ENCODE results near the gene FOLR1. TPM values are rescaled to one million over a fixed set of nuclear protein-coding genes. Genes with fewer than 3 reads are reported as not detected.
A peak's percentile ranks its signal among the peaks of the same experiment; 100 is the strongest.
"Not testable (repeated sequence)": the region's sequence is repeated elsewhere in the genome, so short reads cannot be mapped to it uniquely, and the experiment has no call there.

FOLR1 gene
- total RNA-seq, 1 experiment from 2014 or later, result 93.4 TPM

DNA sequence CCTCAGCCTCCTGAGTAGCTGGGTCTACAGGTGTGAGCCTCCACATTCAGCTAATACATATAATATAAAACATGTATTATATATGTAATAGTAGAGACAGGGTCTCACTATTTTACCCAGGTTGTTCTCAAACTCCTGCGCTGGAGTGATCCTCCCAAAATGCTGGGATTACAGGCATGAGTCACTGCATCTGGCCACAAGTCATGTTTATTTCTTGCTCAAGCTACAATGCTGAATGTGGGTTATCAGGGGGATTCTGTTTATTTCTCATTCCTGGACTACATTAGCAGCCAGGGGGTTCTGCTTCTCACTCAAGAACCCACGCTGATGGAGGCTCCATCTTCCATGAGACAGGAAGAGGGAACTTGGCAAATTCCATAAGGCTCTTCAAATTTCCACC, 31.6 kb upstream of the FOLR1 start:
- Mint-ChIP-seq H3K9me3 (ENCODE audit: unreplicated experiment) (peaks cover 26% of the 10 kb centered on the region), H3K4me1 (ENCODE audit: low read depth, unreplicated experiment) (peaks cover 14% of the 10 kb centered on the region), H3K27me3 (ENCODE audit: insufficient read depth, unreplicated experiment) (no peaks in the 10 kb centered on the region), H3K36me3 (ENCODE audit: insufficient read depth, unreplicated experiment) (no peaks in the 10 kb centered on the region), H3K27ac (ENCODE audit: unreplicated experiment) (no peak overlapping the region), H3K4me3 (ENCODE audit: unreplicated experiment) (no peak overlapping the region)
- no peak overlapping the region for H3K4me3 ChIP-seq (ENCODE audit: low read depth, low read length)
- H3K27me3 ChIP-seq (replicated peaks; ENCODE audit: control insufficient read depth, insufficient read depth, low read length), result no peaks in the 10 kb centered on the region
- no peaks in the 10 kb centered on the region for H3K36me3 ChIP-seq (ENCODE audit: control insufficient read depth, insufficient read depth, low read length)
- no TSS peak for BruUV-seq (replicated peaks)
- intact Hi-C loops (cut with micrococcal nuclease; ENCODE audit: unreplicated experiment), result no loop called here
- ChIA-PET CTCF (interaction anchor here (0.9 to 1.9 kb wide), 2 partner anchors 14 to 16 kb away, joined by 4 to 7 read pairs; no protein-coding TSS in a partner anchor), POLR2A (no interaction called here)
- no peak for DNase-seq
- TF ChIP-seq, protein P1, sequence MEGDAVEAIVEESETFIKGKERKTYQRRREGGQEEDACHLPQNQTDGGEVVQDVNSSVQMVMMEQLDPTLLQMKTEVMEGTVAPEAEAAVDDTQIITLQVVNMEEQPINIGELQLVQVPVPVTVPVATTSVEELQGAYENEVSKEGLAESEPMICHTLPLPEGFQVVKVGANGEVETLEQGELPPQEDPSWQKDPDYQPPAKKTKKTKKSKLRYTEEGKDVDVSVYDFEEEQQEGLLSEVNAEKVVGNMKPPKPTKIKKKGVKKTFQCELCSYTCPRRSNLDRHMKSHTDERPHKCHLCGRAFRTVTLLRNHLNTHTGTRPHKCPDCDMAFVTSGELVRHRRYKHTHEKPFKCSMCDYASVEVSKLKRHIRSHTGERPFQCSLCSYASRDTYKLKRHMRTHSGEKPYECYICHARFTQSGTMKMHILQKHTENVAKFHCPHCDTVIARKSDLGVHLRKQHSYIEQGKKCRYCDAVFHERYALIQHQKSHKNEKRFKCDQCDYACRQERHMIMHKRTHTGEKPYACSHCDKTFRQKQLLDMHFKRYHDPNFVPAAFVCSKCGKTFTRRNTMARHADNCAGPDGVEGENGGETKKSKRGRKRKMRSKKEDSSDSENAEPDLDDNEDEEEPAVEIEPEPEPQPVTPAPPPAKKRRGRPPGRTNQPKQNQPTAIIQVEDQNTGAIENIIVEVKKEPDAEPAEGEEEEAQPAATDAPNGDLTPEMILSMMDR (IDR thresholded peaks at IDR 0.05; ENCODE audit: insufficient read depth in 1 of 2, low read depth in 1 of 2, low read length in 1 of 2, severe bottlenecking in 1 of 2, unreplicated experiment in 1 of 2), result no peak
- peaks cover 4% of the 10 kb centered on the region; the same call in 1 of the 2 replicates for H3K9me3 ChIP-seq
- H3K4me1 ChIP-seq, result peaks cover 19% of the 10 kb centered on the region

DNA sequence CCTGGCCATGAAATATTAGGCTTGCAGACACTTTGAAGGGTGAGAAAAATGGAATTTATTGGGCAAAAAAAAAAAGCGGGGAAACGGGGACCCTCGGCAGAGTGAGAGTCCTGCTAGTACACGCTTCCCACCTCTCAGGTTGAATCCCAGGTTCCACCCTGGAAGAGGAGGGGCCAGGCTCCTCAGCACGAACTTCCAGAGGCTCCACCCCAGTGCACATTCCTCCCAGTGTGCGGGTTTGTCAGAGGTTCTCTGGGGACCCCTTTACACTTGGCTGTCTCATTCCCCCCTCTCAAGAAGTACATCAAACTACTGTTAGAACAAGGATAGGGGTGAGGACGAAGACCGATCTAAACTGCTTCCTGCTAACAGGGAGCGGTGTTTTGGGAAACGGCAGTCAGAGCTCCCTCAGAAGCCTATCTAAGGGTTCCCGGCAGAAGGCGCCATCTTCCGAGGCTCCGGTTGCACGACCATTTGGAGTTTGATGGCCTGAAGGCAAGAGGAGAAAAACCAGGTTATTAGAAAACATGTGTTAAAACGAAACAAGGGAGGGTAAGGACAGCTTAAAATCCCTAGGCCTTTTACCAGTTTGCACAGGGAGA, 28.9 kb upstream of the FOLR1 start:
- no peak for DNase-seq
- Mint-ChIP-seq H3K9me3 (ENCODE audit: unreplicated experiment) (peaks cover 26% of the 10 kb centered on the region), H3K36me3 (ENCODE audit: insufficient read depth, unreplicated experiment) (peaks cover under 1% of the 10 kb centered on the region), H3K27ac (ENCODE audit: unreplicated experiment) (peak overlapping the region; percentile 69), H3K4me1 (ENCODE audit: low read depth, unreplicated experiment) (peaks cover 14% of the 10 kb centered on the region), H3K27me3 (ENCODE audit: insufficient read depth, unreplicated experiment) (no peaks in the 10 kb centered on the region), H3K4me3 (ENCODE audit: unreplicated experiment) (no peak overlapping the region)
- no peak overlapping the region for H3K4me3 ChIP-seq (ENCODE audit: low read depth, low read length)
- no TSS peak for BruUV-seq (replicated peaks)
- CTCF ChIA-PET, result no interaction called here
- H3K36me3 ChIP-seq (ENCODE audit: control insufficient read depth, insufficient read depth, low read length), result no peaks in the 10 kb centered on the region
- no peaks in the 10 kb centered on the region for H3K27me3 ChIP-seq (replicated peaks; ENCODE audit: control insufficient read depth, insufficient read depth, low read length)
- intact Hi-C loops (cut with micrococcal nuclease; ENCODE audit: unreplicated experiment), result no loop called here
- H3K9me3 ChIP-seq, result peaks cover 19% of the 10 kb centered on the region
- H3K4me1 ChIP-seq, result peaks cover 31% of the 10 kb centered on the region
- POLR2A ChIA-PET, result no interaction called here
- TF ChIP-seq, protein P1 (IDR thresholded peaks at IDR 0.05; ENCODE audit: insufficient read depth in 1 of 2, low read depth in 1 of 2, low read length in 1 of 2, severe bottlenecking in 1 of 2, unreplicated experiment in 1 of 2), result no peak

DNA sequence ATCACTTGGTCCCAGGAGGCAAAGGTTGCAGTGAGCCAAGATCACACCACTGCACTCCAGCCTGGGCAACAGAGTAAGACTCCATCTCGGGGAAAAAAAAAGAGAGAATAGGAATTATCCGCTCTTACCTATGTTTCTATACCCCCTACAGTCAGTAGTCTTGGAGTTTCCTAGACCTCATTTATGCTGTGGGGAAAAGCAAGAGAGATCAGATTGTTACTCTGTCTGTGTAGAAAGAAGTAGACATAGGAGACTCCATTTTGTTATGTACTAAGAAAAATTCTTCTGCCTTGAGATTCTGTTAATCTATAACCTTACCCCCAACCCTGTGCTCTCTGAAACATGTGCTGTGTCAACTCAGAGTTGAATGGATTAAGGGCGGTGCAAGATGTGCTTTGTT, 27.8 kb upstream of the FOLR1 start:
- DNase-seq; CTCF ChIA-PET; POLR2A ChIA-PET; H3K36me3 Mint-ChIP-seq (ENCODE audit: insufficient read depth, unreplicated experiment); H3K27me3 Mint-ChIP-seq (ENCODE audit: insufficient read depth, unreplicated experiment); H3K4me3 ChIP-seq (ENCODE audit: low read depth, low read length); intact Hi-C loops (cut with micrococcal nuclease; ENCODE audit: unreplicated experiment); H3K36me3 ChIP-seq (ENCODE audit: control insufficient read depth, insufficient read depth, low read length); BruUV-seq (replicated peaks); H3K4me3 Mint-ChIP-seq (ENCODE audit: unreplicated experiment); H3K27me3 ChIP-seq (replicated peaks; ENCODE audit: control insufficient read depth, insufficient read depth, low read length): not testable (repeated sequence)
- peaks cover 34% of the 10 kb centered on the region for H3K4me1 ChIP-seq
- peaks cover 22% of the 10 kb centered on the region for H3K4me1 Mint-ChIP-seq (ENCODE audit: low read depth, unreplicated experiment)
- peaks cover 26% of the 10 kb centered on the region for H3K9me3 Mint-ChIP-seq (ENCODE audit: unreplicated experiment)
- peaks cover 19% of the 10 kb centered on the region for H3K9me3 ChIP-seq
- peak overlapping the region; percentile 69 for H3K27ac Mint-ChIP-seq (ENCODE audit: unreplicated experiment)

DNA sequence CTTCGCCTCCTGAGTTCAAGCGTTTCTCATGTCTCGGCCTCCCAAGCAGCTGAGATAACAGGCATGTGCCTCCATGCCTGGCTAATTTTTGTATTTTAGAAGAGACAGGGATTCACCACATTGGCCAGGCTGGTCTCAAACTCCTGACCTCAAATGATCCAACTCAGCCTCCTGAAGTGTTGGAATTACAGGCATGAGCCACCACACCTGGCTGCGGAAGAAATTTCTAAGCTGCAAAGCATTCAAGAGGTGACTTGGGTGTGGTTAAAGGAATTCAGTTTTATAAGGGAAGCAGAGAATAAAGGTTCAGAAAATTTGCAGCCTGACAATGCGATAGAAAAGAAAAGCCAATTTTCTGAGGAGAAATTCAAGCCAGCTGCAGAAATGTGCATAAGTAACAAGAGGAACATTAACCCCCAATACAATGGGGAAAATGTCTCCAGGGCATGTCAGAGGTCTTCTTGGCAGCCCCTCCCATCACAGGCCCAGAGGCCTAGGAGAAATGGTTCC, 22.8 kb upstream of the FOLR1 start:
- Histone ChIP-seq H3K9me3 (peaks cover 15% of the 10 kb centered on the region), H3K4me1 (peaks cover 61% of the 10 kb centered on the region)
- DNase-seq; BruUV-seq (replicated peaks); H3K27me3 Mint-ChIP-seq (ENCODE audit: insufficient read depth, unreplicated experiment); H3K36me3 ChIP-seq (ENCODE audit: control insufficient read depth, insufficient read depth, low read length); H3K9me3 Mint-ChIP-seq (ENCODE audit: unreplicated experiment); H3K27me3 ChIP-seq (replicated peaks; ENCODE audit: control insufficient read depth, insufficient read depth, low read length); H3K36me3 Mint-ChIP-seq (ENCODE audit: insufficient read depth, unreplicated experiment); POLR2A ChIA-PET; intact Hi-C loops (cut with micrococcal nuclease; ENCODE audit: unreplicated experiment); H3K4me3 Mint-ChIP-seq (ENCODE audit: unreplicated experiment); H3K4me3 ChIP-seq (ENCODE audit: low read depth, low read length): not testable (repeated sequence)
- Mint-ChIP-seq H3K4me1 (ENCODE audit: low read depth, unreplicated experiment) (peaks cover 36% of the 10 kb centered on the region), H3K27ac (ENCODE audit: unreplicated experiment) (peak overlapping the region; percentile 43)
- CTCF ChIA-PET, result interaction anchor here (1.3 kb wide), 1 partner anchor 144 kb away, joined by 4 read pairs; no protein-coding TSS in a partner anchor

DNA sequence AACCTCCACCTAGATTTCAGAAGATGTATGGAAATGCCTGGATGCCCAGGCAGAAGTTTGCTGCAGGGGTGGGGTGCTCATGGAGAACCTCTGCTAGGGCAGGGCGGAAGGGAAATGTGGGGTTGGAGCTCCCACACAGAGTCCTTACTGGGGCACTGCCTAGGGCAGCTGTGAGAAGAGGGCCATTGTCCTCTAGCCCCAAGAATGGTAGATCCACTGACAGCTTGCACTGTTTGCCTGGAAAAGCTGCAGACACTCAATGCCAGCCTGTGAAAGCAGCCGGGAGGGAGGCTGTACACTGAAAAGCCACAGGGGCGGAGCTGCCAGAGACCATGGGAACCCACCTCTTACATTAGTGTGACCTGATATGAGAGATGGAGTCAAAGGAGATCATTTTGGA, 22.2 kb upstream of the FOLR1 start:
- H3K4me3 ChIP-seq (ENCODE audit: low read depth, low read length); BruUV-seq (replicated peaks); H3K36me3 Mint-ChIP-seq (ENCODE audit: insufficient read depth, unreplicated experiment); H3K27me3 ChIP-seq (replicated peaks; ENCODE audit: control insufficient read depth, insufficient read depth, low read length); intact Hi-C loops (cut with micrococcal nuclease; ENCODE audit: unreplicated experiment); H3K27me3 Mint-ChIP-seq (ENCODE audit: insufficient read depth, unreplicated experiment); DNase-seq; H3K9me3 Mint-ChIP-seq (ENCODE audit: unreplicated experiment); POLR2A ChIA-PET; H3K4me3 Mint-ChIP-seq (ENCODE audit: unreplicated experiment); H3K36me3 ChIP-seq (ENCODE audit: control insufficient read depth, insufficient read depth, low read length): not testable (repeated sequence)
- CTCF ChIA-PET, result interaction anchor here (0.6 to 1.3 kb wide), 2 partner anchors 26 to 144 kb away, joined by 3 to 4 read pairs; no protein-coding TSS in a partner anchor
- peaks cover 64% of the 10 kb centered on the region for H3K4me1 ChIP-seq
- peaks cover 15% of the 10 kb centered on the region for H3K9me3 ChIP-seq
- Mint-ChIP-seq H3K27ac (ENCODE audit: unreplicated experiment) (peak overlapping the region; percentile 43), H3K4me1 (ENCODE audit: low read depth, unreplicated experiment) (peaks cover 38% of the 10 kb centered on the region)
